Stimulated activated CD4-positive, alpha-beta T cell treated with anti-CD3 and anti-CD28 coated beads, Interleukin-12 subunit alpha, Interleukin-12 subunit beta, amount 100 ng/mL, for 4 hours (primary cell): ENCODE data around the gene AHNAK2.
"Not testable (repeated sequence)": the region's sequence is repeated elsewhere in the genome, so short reads cannot be mapped to it uniquely, and the experiment has no call there.

Source experiments
- DNase-seq: peaks from one replicate; pipeline ENCODE4 v3.0.0-alpha.2; 2020

The AHNAK2 gene

GRCh38 chr14:104950021-104950420 is 28.2 kb downstream of the AHNAK2 start:
- DNase-seq, result no peak

- DNase-seq, result not testable (repeated sequence)
These were observed 28.7 kb downstream of the AHNAK2 start for GRCh38 chr14:104949406-104949955.

- DNase-seq, result no peak
These were observed 29.5 kb downstream of the AHNAK2 start for GRCh38 chr14:104948736-104949031.

GRCh38 chr14:104947881-104948735 is 30.1 kb downstream of the AHNAK2 start:
- DNase-seq, result not testable (repeated sequence)

- DNase-seq, result not testable (repeated sequence)
These were observed 31.0 kb downstream of the AHNAK2 start for GRCh38 chr14:104947201-104947600.

- not testable (repeated sequence) for DNase-seq
These were observed 31.9 kb downstream of the AHNAK2 start for GRCh38 chr14:104945986-104946965.

- DNase-seq, result not testable (repeated sequence)
These were observed 32.9 kb downstream of the AHNAK2 start for GRCh38 chr14:104945266-104945665.

- not testable (repeated sequence) for DNase-seq
These were observed 33.6 kb downstream of the AHNAK2 start for GRCh38 chr14:104944436-104945205.

GRCh38 chr14:104944016-104944308 is 34.2 kb downstream of the AHNAK2 start:
- not testable (repeated sequence) for DNase-seq

GRCh38 chr14:104943216-104944015 is 34.8 kb downstream of the AHNAK2 start:
- DNase-seq, result not testable (repeated sequence)

GRCh38 chr14:104942586-104942985 is 35.6 kb downstream of the AHNAK2 start:
- DNase-seq, result no peak

- no peak for DNase-seq
These were observed 36.4 kb downstream of the AHNAK2 start for GRCh38 chr14:104941508-104942365.

- DNase-seq, result no peak
These were observed 37.5 kb downstream of the AHNAK2 start for GRCh38 chr14:104940526-104941150.

GRCh38 chr14:104939666-104940410 is 38.3 kb downstream of the AHNAK2 start:
- no peak for DNase-seq

- DNase-seq, result no peak
These were observed 39.2 kb downstream of the AHNAK2 start for GRCh38 chr14:104938960-104939359.

- DNase-seq, result no peak
These were observed 39.7 kb downstream of the AHNAK2 start for GRCh38 chr14:104938436-104938835.

- no peak for DNase-seq
These were observed 40.3 kb downstream of the AHNAK2 start for GRCh38 chr14:104937694-104938365.

- no peak for DNase-seq
These were observed 41.0 kb downstream of the AHNAK2 start for GRCh38 chr14:104937161-104937560.
